ENCODE results near the gene BAIAP2. TPM values are rescaled to one million over a fixed set of nuclear protein-coding genes. Genes with fewer than 3 reads are reported as not detected.
"Not testable (repeated sequence)": the region's sequence is repeated elsewhere in the genome, so short reads cannot be mapped to it uniquely, and the experiment has no call there.

Gene BAIAP2
- polyA plus RNA-seq, 3 donors, result 8.6 to 17.0 (median 11.2) TPM

DNA sequence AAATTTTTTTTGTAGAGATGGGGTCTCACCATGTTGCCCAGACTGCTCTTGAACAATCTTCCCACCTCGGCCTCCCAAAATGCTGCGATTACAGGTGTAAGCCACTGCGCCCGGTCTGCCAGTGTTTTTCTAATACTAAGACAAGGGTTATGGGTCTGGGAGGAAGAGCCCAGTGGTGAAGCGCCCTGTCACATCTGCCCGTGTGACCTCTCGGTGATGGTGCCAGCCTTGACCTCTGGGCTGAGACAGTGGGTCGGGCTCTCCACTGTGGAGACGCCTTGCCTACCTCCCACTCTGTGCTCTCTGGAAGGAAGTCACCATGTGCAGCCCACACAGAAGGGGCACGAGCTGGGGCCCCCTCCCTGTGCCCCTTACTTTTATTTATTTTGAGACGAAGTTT, 5.1 kb upstream of the BAIAP2 start:
- DNase-seq, result no peak
- intact Hi-C loops (cut with micrococcal nuclease), result loop anchor here (5.0 to 10.0 kb wide), 2 partner anchors 62 to 195 kb away; partner anchors contain the start of gene CEP131 (in 1 of the 2)
- Mint-ChIP-seq H3K36me3 (peaks cover 7 to 18% of the 10 kb centered on the region in 2 donors), H3K4me3 (peak overlapping the region in 1 of 2 donors; percentile 21), H3K4me1 (peaks cover 43% of the 10 kb centered on the region), H3K9me3 (peaks cover 0 to 10% (median 5%) of the 10 kb centered on the region in 7 donors), H3K27ac (no peak overlapping the region), H3K27me3 (ENCODE audit: low read depth in 3 of 3) (peaks cover 11 to 46% (median 33%) of the 10 kb centered on the region in 3 donors)
- no peak overlapping the region for H3K9ac ChIP-seq (ENCODE audit: insufficient read depth, low read length, poor library complexity, severe bottlenecking)
- H3K27ac ChIP-seq (ENCODE audit: low read depth in 1 of 2, low read length in 2 of 2), result no peak overlapping the region
- TF ChIP-seq, protein P1, sequence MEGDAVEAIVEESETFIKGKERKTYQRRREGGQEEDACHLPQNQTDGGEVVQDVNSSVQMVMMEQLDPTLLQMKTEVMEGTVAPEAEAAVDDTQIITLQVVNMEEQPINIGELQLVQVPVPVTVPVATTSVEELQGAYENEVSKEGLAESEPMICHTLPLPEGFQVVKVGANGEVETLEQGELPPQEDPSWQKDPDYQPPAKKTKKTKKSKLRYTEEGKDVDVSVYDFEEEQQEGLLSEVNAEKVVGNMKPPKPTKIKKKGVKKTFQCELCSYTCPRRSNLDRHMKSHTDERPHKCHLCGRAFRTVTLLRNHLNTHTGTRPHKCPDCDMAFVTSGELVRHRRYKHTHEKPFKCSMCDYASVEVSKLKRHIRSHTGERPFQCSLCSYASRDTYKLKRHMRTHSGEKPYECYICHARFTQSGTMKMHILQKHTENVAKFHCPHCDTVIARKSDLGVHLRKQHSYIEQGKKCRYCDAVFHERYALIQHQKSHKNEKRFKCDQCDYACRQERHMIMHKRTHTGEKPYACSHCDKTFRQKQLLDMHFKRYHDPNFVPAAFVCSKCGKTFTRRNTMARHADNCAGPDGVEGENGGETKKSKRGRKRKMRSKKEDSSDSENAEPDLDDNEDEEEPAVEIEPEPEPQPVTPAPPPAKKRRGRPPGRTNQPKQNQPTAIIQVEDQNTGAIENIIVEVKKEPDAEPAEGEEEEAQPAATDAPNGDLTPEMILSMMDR (IDR thresholded peaks at IDR 0.05), result no peak
- no peaks in the 10 kb centered on the region for H3K36me3 ChIP-seq (replicated peaks in 1 of 2; ENCODE audit: control insufficient read depth in 1 of 2, insufficient read depth in 2 of 2, low read length in 2 of 2)
- H3K79me2 ChIP-seq (ENCODE audit: insufficient read depth, low read length), result peaks cover 18% of the 10 kb centered on the region
- WGBS (ENCODE audit: insufficient coverage), result 92% methylated on average over 10 of the region's 11 CpGs
- peaks cover 0 to 25% of the 10 kb centered on the region in 2 donors for H3K27me3 ChIP-seq (ENCODE audit: control insufficient read depth in 2 of 2, insufficient read depth in 2 of 2, low read length in 2 of 2)
- no peak overlapping the region for H2AFZ ChIP-seq (ENCODE audit: insufficient read depth, low read depth, low read length, poor library complexity, severe bottlenecking)
- no peak overlapping the region for H3K4me2 ChIP-seq (replicated peaks; ENCODE audit: extremely low read depth, low read length, poor library complexity, severe bottlenecking)
- H3K4me3 ChIP-seq (replicated peaks in 1 of 3; ENCODE audit: low read depth in 2 of 3, low read length in 3 of 3), result no peak overlapping the region
- H3K9me3 ChIP-seq (replicated peaks in 1 of 2; ENCODE audit: control insufficient read depth in 1 of 2, insufficient read depth in 1 of 2, low read length in 2 of 2), result peaks cover 0 to 7% of the 10 kb centered on the region in 2 donors
- H4K20me1 ChIP-seq (ENCODE audit: insufficient read depth, low read length), result peaks cover 38% of the 10 kb centered on the region
- H3K4me1 ChIP-seq (ENCODE audit: control insufficient read depth in 1 of 2, insufficient read depth in 2 of 2, low read length in 2 of 2), result peaks cover 36 to 38% of the 10 kb centered on the region in 2 donors

DNA sequence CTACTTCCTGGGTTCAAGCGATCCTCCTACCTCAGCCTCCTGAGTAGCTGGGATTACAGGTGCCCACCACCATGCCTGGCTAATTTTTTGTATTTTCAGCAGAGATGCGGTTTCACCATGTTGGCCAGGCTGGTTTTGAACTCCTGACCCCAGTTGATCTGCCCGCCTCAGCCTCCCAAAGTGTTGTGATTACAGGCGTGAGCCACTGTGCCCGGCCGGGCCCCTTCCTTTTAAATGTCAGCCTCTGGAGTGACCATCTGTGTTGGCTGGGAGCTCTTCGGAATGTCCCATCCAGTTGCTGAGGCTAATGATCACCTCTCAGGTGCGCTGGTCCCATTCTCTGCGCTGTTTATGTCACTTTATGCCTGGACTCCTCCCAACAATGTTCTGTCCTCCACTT, 4.6 kb upstream of the BAIAP2 start:
- Histone ChIP-seq H3K79me2 (ENCODE audit: insufficient read depth, low read length) (peaks cover 18% of the 10 kb centered on the region), H4K20me1 (ENCODE audit: insufficient read depth, low read length) (peaks cover 38% of the 10 kb centered on the region), H3K27me3 (ENCODE audit: control insufficient read depth in 2 of 2, insufficient read depth in 2 of 2, low read length in 2 of 2) (peaks cover 0 to 25% of the 10 kb centered on the region in 2 donors), H3K4me1 (ENCODE audit: control insufficient read depth in 1 of 2, insufficient read depth in 2 of 2, low read length in 2 of 2) (peaks cover 36 to 38% of the 10 kb centered on the region in 2 donors)
- peaks cover 43% of the 10 kb centered on the region for H3K4me1 Mint-ChIP-seq
- not testable (repeated sequence) for H3K9me3 ChIP-seq (replicated peaks in 1 of 2; ENCODE audit: control insufficient read depth in 1 of 2, insufficient read depth in 1 of 2, low read length in 2 of 2); H3K27ac ChIP-seq (ENCODE audit: low read depth in 1 of 2, low read length in 2 of 2); H3K9ac ChIP-seq (ENCODE audit: insufficient read depth, low read length, poor library complexity, severe bottlenecking); DNase-seq; H3K4me2 ChIP-seq (replicated peaks; ENCODE audit: extremely low read depth, low read length, poor library complexity, severe bottlenecking); H3K36me3 ChIP-seq (replicated peaks in 1 of 2; ENCODE audit: control insufficient read depth in 1 of 2, insufficient read depth in 2 of 2, low read length in 2 of 2); H3K4me3 Mint-ChIP-seq; H3K9me3 Mint-ChIP-seq; H3K4me3 ChIP-seq (replicated peaks in 1 of 3; ENCODE audit: low read depth in 2 of 3, low read length in 3 of 3); H2AFZ ChIP-seq (ENCODE audit: insufficient read depth, low read depth, low read length, poor library complexity, severe bottlenecking)
- H3K36me3 Mint-ChIP-seq, result peaks cover 7 to 18% of the 10 kb centered on the region in 2 donors
- peak overlapping the region in 2 of 7 donors; percentile 44 to 45 for H3K27ac Mint-ChIP-seq
- WGBS (ENCODE audit: insufficient coverage), result 96% methylated on average over 9 of the region's 9 CpGs
- intact Hi-C loops (cut with micrococcal nuclease), result loop anchor here (5.0 to 10.0 kb wide), 2 partner anchors 62 to 194 kb away; partner anchors contain the start of gene CEP131 (in 1 of the 2)
- H3K27me3 Mint-ChIP-seq (ENCODE audit: low read depth in 3 of 3), result peaks cover 11 to 43% (median 33%) of the 10 kb centered on the region in 3 donors
